Inferior parietal cortex (tissue), 1 donor: ENCODE measurements around the gene ALOX12B.
"Not testable (repeated sequence)": the region's sequence is repeated elsewhere in the genome, so short reads cannot be mapped to it uniquely, and the experiment has no call there.

ENCODE experiments used
- DNase-seq: peaks from one replicate; pipeline ENCODE4 v3.0.0-alpha.2; 2016; ENCODE audit errors: extremely low spot score

The ALOX12B gene

GRCh38 chr17:8082292-8082691 is 5.2 kb downstream of the ALOX12B start:
- no peak for DNase-seq

- DNase-seq, result no peak
These were observed 5.6 kb downstream of the ALOX12B start for GRCh38 chr17:8081876-8082275.

- DNase-seq, result no peak
These were observed 6.7 kb downstream of the ALOX12B start for GRCh38 chr17:8080799-8081219.

GRCh38 chr17:8080208-8080798 is 7.2 kb downstream of the ALOX12B start:
- DNase-seq, result no peak

GRCh38 chr17:8079291-8080207 is 8.0 kb downstream of the ALOX12B start:
- DNase-seq, result peak; percentile 67

- DNase-seq, result not testable (repeated sequence)
These were observed 9.6 kb downstream of the ALOX12B start for GRCh38 chr17:8077939-8078338.

- no peak for DNase-seq
These were observed 10.8 kb downstream of the ALOX12B start for GRCh38 chr17:8076502-8077266.

GRCh38 chr17:8075574-8076342 is 11.8 kb downstream of the ALOX12B start:
- no peak for DNase-seq

- no peak for DNase-seq
These were observed 12.4 kb downstream of the ALOX12B start for GRCh38 chr17:8075081-8075480.

GRCh38 chr17:8074554-8074953 is 13.0 kb downstream of the ALOX12B start:
- DNase-seq, result no peak

GRCh38 chr17:8073627-8074484 is 13.7 kb downstream of the ALOX12B start:
- peak; percentile 24 for DNase-seq

- DNase-seq, result no peak
These were observed 14.6 kb downstream of the ALOX12B start for GRCh38 chr17:8072729-8073461.

GRCh38 chr17:8072341-8072728 is 15.2 kb downstream of the ALOX12B start:
- no peak for DNase-seq

- DNase-seq, result no peak
These were observed 16.0 kb downstream of the ALOX12B start for GRCh38 chr17:8071496-8071895.

- DNase-seq, result no peak
These were observed 18.0 kb downstream of the ALOX12B start for GRCh38 chr17:8069587-8069860.

GRCh38 chr17:8068736-8069586 is 18.6 kb downstream of the ALOX12B start:
- no peak for DNase-seq

GRCh38 chr17:8067806-8068205 is 19.7 kb downstream of the ALOX12B start:
- no peak for DNase-seq

- no peak for DNase-seq
These were observed 20.4 kb downstream of the ALOX12B start for GRCh38 chr17:8066841-8067775.
